ENCODE measurements around the gene TRABD2B. TPM values are rescaled to one million over a fixed set of nuclear protein-coding genes. Genes with fewer than 3 reads are reported as not detected.

TRABD2B gene
- total RNA-seq, 1 experiment from 2014 or later = 0.96 TPM

DNA sequence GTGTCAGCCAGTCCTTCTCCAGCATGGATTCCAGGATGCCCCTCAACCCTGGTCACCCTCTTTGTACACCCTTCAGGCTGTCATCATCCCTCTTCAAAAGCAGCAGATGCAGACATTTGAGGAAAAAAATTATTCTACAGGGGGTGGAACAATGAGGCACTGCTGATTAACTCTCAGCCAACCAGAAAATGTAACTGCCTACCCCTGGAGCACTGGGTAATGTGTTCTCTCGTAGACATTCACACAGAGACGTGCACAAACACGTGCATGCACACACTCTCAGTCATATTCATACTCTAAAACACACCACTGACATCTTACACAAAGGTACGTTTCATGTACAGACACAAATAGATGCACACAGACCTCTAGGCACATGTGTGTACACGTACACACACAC lies 175.4 kb downstream of the TRABD2B start:
- H3K4me3 Mint-ChIP-seq (ENCODE audit: unreplicated experiment) = no peak overlapping the region
- TF ChIP-seq, protein P1, sequence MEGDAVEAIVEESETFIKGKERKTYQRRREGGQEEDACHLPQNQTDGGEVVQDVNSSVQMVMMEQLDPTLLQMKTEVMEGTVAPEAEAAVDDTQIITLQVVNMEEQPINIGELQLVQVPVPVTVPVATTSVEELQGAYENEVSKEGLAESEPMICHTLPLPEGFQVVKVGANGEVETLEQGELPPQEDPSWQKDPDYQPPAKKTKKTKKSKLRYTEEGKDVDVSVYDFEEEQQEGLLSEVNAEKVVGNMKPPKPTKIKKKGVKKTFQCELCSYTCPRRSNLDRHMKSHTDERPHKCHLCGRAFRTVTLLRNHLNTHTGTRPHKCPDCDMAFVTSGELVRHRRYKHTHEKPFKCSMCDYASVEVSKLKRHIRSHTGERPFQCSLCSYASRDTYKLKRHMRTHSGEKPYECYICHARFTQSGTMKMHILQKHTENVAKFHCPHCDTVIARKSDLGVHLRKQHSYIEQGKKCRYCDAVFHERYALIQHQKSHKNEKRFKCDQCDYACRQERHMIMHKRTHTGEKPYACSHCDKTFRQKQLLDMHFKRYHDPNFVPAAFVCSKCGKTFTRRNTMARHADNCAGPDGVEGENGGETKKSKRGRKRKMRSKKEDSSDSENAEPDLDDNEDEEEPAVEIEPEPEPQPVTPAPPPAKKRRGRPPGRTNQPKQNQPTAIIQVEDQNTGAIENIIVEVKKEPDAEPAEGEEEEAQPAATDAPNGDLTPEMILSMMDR (IDR thresholded peaks at IDR 0.05; ENCODE audit: unreplicated experiment) = no peak
- CTCF ChIA-PET = no interaction called here
- H3K9me3 Mint-ChIP-seq (ENCODE audit: unreplicated experiment) = no peaks in the 10 kb centered on the region
- H3K36me3 Mint-ChIP-seq (ENCODE audit: insufficient read depth, unreplicated experiment) = no peaks in the 10 kb centered on the region
- no peak for DNase-seq (ENCODE audit: unreplicated experiment)
- BruUV-seq (replicated peaks) = no TSS peak
- intact Hi-C loops (cut with micrococcal nuclease) = no loop called here
- POLR2A ChIA-PET = no interaction called here
- no peaks in the 10 kb centered on the region for H3K27me3 Mint-ChIP-seq (ENCODE audit: insufficient read depth, unreplicated experiment)
- H3K4me1 Mint-ChIP-seq (ENCODE audit: insufficient read depth, unreplicated experiment) = no peaks in the 10 kb centered on the region
- no peak overlapping the region for H3K27ac Mint-ChIP-seq (ENCODE audit: low read depth, unreplicated experiment)

DNA sequence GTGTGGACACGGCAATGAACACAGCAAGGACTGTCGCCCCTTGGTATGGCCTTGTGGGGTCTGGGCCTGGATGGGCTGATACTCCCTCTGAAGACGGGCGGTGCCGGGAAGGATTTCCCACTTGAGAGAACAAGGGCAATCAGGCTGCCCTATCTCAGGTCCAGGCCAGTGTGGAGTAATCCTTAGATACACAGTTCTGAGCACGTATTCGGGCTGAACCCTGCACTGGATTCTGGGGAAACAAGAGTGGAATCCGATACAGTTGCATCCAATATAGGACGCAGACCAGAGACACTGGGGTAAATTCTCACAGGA lies 177.7 kb downstream of the TRABD2B start:
- CTCF ChIA-PET = no interaction called here
- H3K36me3 Mint-ChIP-seq (ENCODE audit: insufficient read depth, unreplicated experiment) = no peaks in the 10 kb centered on the region
- no peaks in the 10 kb centered on the region for H3K9me3 Mint-ChIP-seq (ENCODE audit: unreplicated experiment)
- intact Hi-C loops (cut with micrococcal nuclease) = no loop called here
- TF ChIP-seq, protein P1 (IDR thresholded peaks at IDR 0.05; ENCODE audit: unreplicated experiment) = no peak
- no peak overlapping the region for H3K27ac Mint-ChIP-seq (ENCODE audit: low read depth, unreplicated experiment)
- POLR2A ChIA-PET = no interaction called here
- DNase-seq (ENCODE audit: unreplicated experiment) = no peak
- no peaks in the 10 kb centered on the region for H3K4me1 Mint-ChIP-seq (ENCODE audit: insufficient read depth, unreplicated experiment)
- BruUV-seq (replicated peaks) = no TSS peak
- no peaks in the 10 kb centered on the region for H3K27me3 Mint-ChIP-seq (ENCODE audit: insufficient read depth, unreplicated experiment)
- no peak overlapping the region for H3K4me3 Mint-ChIP-seq (ENCODE audit: unreplicated experiment)

DNA sequence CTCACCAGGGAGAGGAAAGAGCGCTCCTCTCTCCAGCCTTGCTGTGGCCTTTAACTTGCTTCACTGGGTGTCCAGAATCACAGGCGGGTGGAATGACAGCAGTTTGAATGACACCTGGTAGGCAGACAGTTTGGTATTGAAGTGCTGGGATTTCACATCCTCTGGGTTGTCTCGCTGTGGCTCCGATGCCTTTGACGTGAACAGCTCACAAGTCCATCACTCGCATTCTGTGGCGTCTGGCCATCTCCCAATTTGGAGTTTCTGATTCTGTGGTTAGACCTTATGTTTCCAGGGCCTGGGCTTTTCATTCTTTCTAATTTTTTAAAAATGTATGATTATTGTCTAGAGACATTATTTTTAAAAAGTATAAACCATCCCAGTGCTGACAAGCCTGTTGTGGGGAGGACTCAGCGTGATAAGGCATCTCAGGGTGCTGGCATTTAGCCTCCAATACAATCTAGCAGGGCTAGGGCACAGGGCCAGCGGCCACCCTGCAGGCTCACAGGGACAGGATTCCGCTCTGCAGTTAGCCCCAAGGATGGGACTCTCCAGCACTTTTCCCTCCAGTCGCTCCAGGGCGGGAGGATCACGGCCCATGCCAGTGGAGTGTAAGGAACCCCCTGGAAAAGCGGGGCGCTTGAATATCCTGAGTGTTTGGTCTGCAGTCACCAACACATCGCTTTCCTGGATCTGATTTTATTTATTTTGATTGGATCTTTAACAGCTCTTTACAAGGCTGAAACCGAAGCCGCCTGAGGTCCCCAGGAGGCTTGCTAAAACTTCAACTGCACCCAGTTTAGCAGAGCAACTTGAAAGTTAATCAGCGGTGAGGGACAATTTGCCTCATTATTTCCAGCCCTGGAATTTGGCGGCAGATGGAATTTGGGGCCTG lies 178.3 kb downstream of the TRABD2B start:
- CTCF ChIA-PET = no interaction called here
- Mint-ChIP-seq H3K4me3 (ENCODE audit: unreplicated experiment) (no peak overlapping the region), H3K9me3 (ENCODE audit: unreplicated experiment) (no peaks in the 10 kb centered on the region), H3K4me1 (ENCODE audit: insufficient read depth, unreplicated experiment) (no peaks in the 10 kb centered on the region), H3K36me3 (ENCODE audit: insufficient read depth, unreplicated experiment) (no peaks in the 10 kb centered on the region), H3K27ac (ENCODE audit: low read depth, unreplicated experiment) (no peak overlapping the region), H3K27me3 (ENCODE audit: insufficient read depth, unreplicated experiment) (no peaks in the 10 kb centered on the region)
- POLR2A ChIA-PET = no interaction called here
- intact Hi-C loops (cut with micrococcal nuclease) = no loop called here
- BruUV-seq (replicated peaks) = no TSS peak
- TF ChIP-seq, protein P1 (IDR thresholded peaks at IDR 0.05; ENCODE audit: unreplicated experiment) = no peak
- DNase-seq (ENCODE audit: unreplicated experiment) = no peak

DNA sequence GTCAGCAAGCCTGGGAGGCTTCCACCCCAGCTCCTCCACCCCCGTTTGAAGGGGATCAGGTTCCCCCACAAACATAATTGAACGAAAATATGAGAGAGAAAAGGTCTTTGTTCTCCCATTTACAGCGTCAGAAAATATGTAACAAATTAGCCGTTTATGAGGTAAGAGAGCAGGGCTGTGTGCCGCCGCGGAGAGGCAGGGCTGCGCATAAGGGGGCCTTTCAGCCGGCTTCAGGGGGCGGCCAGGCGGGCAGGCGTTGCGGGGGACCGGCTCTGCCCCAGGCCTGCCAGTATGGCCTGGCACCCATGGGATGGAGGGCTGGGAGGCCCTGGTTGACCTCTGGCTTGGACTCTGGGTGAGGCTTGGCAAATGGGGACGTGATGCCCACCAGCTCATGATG lies 179.3 kb downstream of the TRABD2B start:
- Mint-ChIP-seq H3K4me3 (ENCODE audit: unreplicated experiment) (no peak overlapping the region), H3K27ac (ENCODE audit: low read depth, unreplicated experiment) (no peak overlapping the region), H3K36me3 (ENCODE audit: insufficient read depth, unreplicated experiment) (no peaks in the 10 kb centered on the region), H3K4me1 (ENCODE audit: insufficient read depth, unreplicated experiment) (no peaks in the 10 kb centered on the region), H3K27me3 (ENCODE audit: insufficient read depth, unreplicated experiment) (no peaks in the 10 kb centered on the region), H3K9me3 (ENCODE audit: unreplicated experiment) (no peaks in the 10 kb centered on the region)
- intact Hi-C loops (cut with micrococcal nuclease) = no loop called here
- no TSS peak for BruUV-seq (replicated peaks)
- DNase-seq (ENCODE audit: unreplicated experiment) = no peak
- TF ChIP-seq, protein P1 (IDR thresholded peaks at IDR 0.05; ENCODE audit: unreplicated experiment) = no peak
- CTCF ChIA-PET = no interaction called here
- POLR2A ChIA-PET = no interaction called here
